Measurements from ENCODE around the gene AHCYL2. TPM values are rescaled to one million over a fixed set of nuclear protein-coding genes. Genes with fewer than 3 reads are reported as not detected.

The AHCYL2 gene
- total RNA-seq, 1 donor from 2014 or later: 6.0 TPM

- no peaks in the 10 kb centered on the region for H3K4me1 ChIP-seq
- peaks cover 9% of the 10 kb centered on the region for H3K36me3 ChIP-seq
- no peak overlapping the region for H3K4me3 ChIP-seq
- TF ChIP-seq CTCF (IDR thresholded peaks at IDR 0.05; ENCODE audit: borderline replicate concordance): no peak
- no peak overlapping the region for H3K27ac ChIP-seq (replicated peaks)
- no peak for DNase-seq
- H3K9me3 ChIP-seq (replicated peaks): peaks cover 11% of the 10 kb centered on the region
- intact Hi-C loops (cut with micrococcal nuclease): no loop called here
- H3K27me3 ChIP-seq (ENCODE audit: low read depth): no peaks in the 10 kb centered on the region
These were observed 49.1 kb downstream of the AHCYL2 start for GRCh38 chr7:129273936-129274335.

GRCh38 chr7:129277629-129278028 is 52.8 kb downstream of the AHCYL2 start:
- TF ChIP-seq CTCF (IDR thresholded peaks at IDR 0.05; ENCODE audit: borderline replicate concordance): no peak
- H3K27ac ChIP-seq (replicated peaks): no peak overlapping the region
- no peak for DNase-seq
- H3K4me3 ChIP-seq: no peak overlapping the region
- H3K4me1 ChIP-seq: no peaks in the 10 kb centered on the region
- H3K27me3 ChIP-seq (ENCODE audit: low read depth): no peaks in the 10 kb centered on the region
- peaks cover 11% of the 10 kb centered on the region for H3K9me3 ChIP-seq (replicated peaks)
- intact Hi-C loops (cut with micrococcal nuclease): no loop called here
- peaks cover 9% of the 10 kb centered on the region for H3K36me3 ChIP-seq

- no peak overlapping the region for H3K27ac ChIP-seq (replicated peaks)
- no peak overlapping the region for H3K4me3 ChIP-seq
- intact Hi-C loops (cut with micrococcal nuclease): no loop called here
- peaks cover 5% of the 10 kb centered on the region for H3K36me3 ChIP-seq
- H3K27me3 ChIP-seq (ENCODE audit: low read depth): no peaks in the 10 kb centered on the region
- peaks cover 6% of the 10 kb centered on the region for H3K9me3 ChIP-seq (replicated peaks)
- H3K4me1 ChIP-seq: no peaks in the 10 kb centered on the region
- DNase-seq: no peak
- no peak for TF ChIP-seq CTCF (IDR thresholded peaks at IDR 0.05; ENCODE audit: borderline replicate concordance)
These were observed 53.9 kb downstream of the AHCYL2 start for GRCh38 chr7:129278688-129279087.

GRCh38 chr7:129279757-129280156 is 54.9 kb downstream of the AHCYL2 start:
- TF ChIP-seq CTCF (IDR thresholded peaks at IDR 0.05; ENCODE audit: borderline replicate concordance): no peak
- Histone ChIP-seq H3K27ac (replicated peaks) (no peak overlapping the region), H3K4me3 (no peak overlapping the region), H3K27me3 (ENCODE audit: low read depth) (no peaks in the 10 kb centered on the region), H3K36me3 (no peaks in the 10 kb centered on the region), H3K9me3 (replicated peaks) (no peaks in the 10 kb centered on the region), H3K4me1 (peaks cover 2% of the 10 kb centered on the region)
- DNase-seq: no peak
- intact Hi-C loops (cut with micrococcal nuclease): no loop called here

- H3K27ac ChIP-seq (replicated peaks): no peak overlapping the region
- H3K9me3 ChIP-seq (replicated peaks): no peaks in the 10 kb centered on the region
- no peak overlapping the region for H3K4me3 ChIP-seq
- H3K27me3 ChIP-seq (ENCODE audit: low read depth): no peaks in the 10 kb centered on the region
- no peak for TF ChIP-seq CTCF (IDR thresholded peaks at IDR 0.05; ENCODE audit: borderline replicate concordance)
- intact Hi-C loops (cut with micrococcal nuclease): no loop called here
- no peak for DNase-seq
- H3K4me1 ChIP-seq: peaks cover 11% of the 10 kb centered on the region
- no peaks in the 10 kb centered on the region for H3K36me3 ChIP-seq
These were observed 56.3 kb downstream of the AHCYL2 start for GRCh38 chr7:129281163-129281562.

- intact Hi-C loops (cut with micrococcal nuclease): no loop called here
- DNase-seq: no peak
- TF ChIP-seq CTCF (IDR thresholded peaks at IDR 0.05; ENCODE audit: borderline replicate concordance): no peak
These were observed 58.0 kb downstream of the AHCYL2 start for GRCh38 chr7:129282865-129283264.

More at GRCh38 chr7:129282865-129283264, 58.0 kb downstream of the AHCYL2 start:
- Histone ChIP-seq H3K36me3 (no peaks in the 10 kb centered on the region), H3K4me3 (no peak overlapping the region), H3K27ac (replicated peaks) (no peak overlapping the region), H3K27me3 (ENCODE audit: low read depth) (no peaks in the 10 kb centered on the region), H3K9me3 (replicated peaks) (no peaks in the 10 kb centered on the region), H3K4me1 (peaks cover 11% of the 10 kb centered on the region)
